Right lobe of liver (tissue), 4 donors: ENCODE results near the gene CAPNS2.

Source experiments
- CTCF ChIP-seq, 4 donors: fragments of 200-600 bp in 3 of 4; fragments of 450-650 bp in 1 of 4; IDR thresholded peaks; one replicate each; pipeline versions ENCODE4 v1.5.1 to v1.8.0; 2016 to 2022; ENCODE audit warnings: antibody characterized with exemption in 4 of 4, mild to moderate bottlenecking in 2 of 4
- POLR2A ChIP-seq: fragments of 450-650 bp; IDR thresholded peaks from one replicate; pipeline ENCODE4 v1.6.1; 2017; ENCODE audit warnings: antibody characterized with exemption, mild to moderate bottlenecking
- donor health status: DM: no; HTN: no; CAD: no.
- donor health status: DM: no; HTN: no; CAD: no.
- donor health status: DM: no; HTN: yes; CAD: no.

GRCh38 chr16:55562936-55563335, 3.5 kb upstream of the CAPNS2 start:
- TF ChIP-seq CTCF (IDR thresholded peaks at IDR 0.05) (no peak), POLR2A (no peak)
